Hepatocyte (in vitro differentiated cells): ENCODE results near the gene TBX21. TPM values are rescaled to one million over a fixed set of nuclear protein-coding genes. Genes with fewer than 3 reads are reported as not detected.

Source experiments
- DNase-seq: peaks from one replicate; pipeline ENCODE4 v3.0.0-alpha.2; 2016; ENCODE audit warnings: low spot score
- H2AFZ ChIP-seq: fragments of 200-600 bp; sonication (generic); 2 replicates; pipeline ENCODE4 v1.6.0; 2016; ENCODE audit warnings: antibody characterized with exemption, mild to moderate bottlenecking
- H3K27ac ChIP-seq: fragments of 200-600 bp; sonication (generic); 2 replicates; pipeline ENCODE4 v1.5.1; 2016; ENCODE audit warnings: mild to moderate bottlenecking
- H3K27me3 ChIP-seq: fragments of 200-600 bp; sonication (generic); 2 replicates; pipeline ENCODE4 v1.6.1; 2016
- H3K36me3 ChIP-seq: fragments of 200-600 bp; sonication (generic); replicated peaks from 2 replicates; pipeline ENCODE4 v1.5.1; 2016; ENCODE audit warnings: low read depth; ENCODE audit not compliant: insufficient read depth
- H3K4me1 ChIP-seq: fragments of 200-600 bp; sonication (generic); 2 replicates; pipeline ENCODE4 v1.5.1; 2016; ENCODE audit warnings: mild to moderate bottlenecking, moderate library complexity; ENCODE audit not compliant: insufficient read depth
- H3K4me2 ChIP-seq: fragments of 200-600 bp; sonication (generic); 2 replicates; pipeline ENCODE4 v1.6.0; 2016
- H3K4me3 ChIP-seq: fragments of 200-600 bp; sonication (generic); 2 replicates; pipeline ENCODE4 v1.5.1; 2016; ENCODE audit warnings: mild to moderate bottlenecking
- H3K79me2 ChIP-seq: fragments of 200-600 bp; sonication (generic); 2 replicates; pipeline ENCODE4 v1.6.0; 2017; ENCODE audit warnings: mild to moderate bottlenecking
- H3K9me2 ChIP-seq: fragments of 200-600 bp; sonication (generic); replicated peaks from 2 replicates; pipeline ENCODE4 v1.6.0; 2017; ENCODE audit warnings: mild to moderate bottlenecking; ENCODE audit not compliant: insufficient read depth
- H3K9me3 ChIP-seq: fragments of 200-600 bp; sonication (generic); 2 replicates; pipeline ENCODE4 v1.5.1; 2016; ENCODE audit warnings: low read depth, mild to moderate bottlenecking
- H4K20me1 ChIP-seq: fragments of 200-600 bp; sonication (generic); 2 replicates; pipeline ENCODE4 v1.6.0; 2016; ENCODE audit warnings: mild to moderate bottlenecking; ENCODE audit not compliant: insufficient read depth, poor library complexity, severe bottlenecking
- CTCF ChIP-seq: fragments of 200-600 bp; sonication (generic); IDR thresholded peaks from 2 replicates; pipeline ENCODE4 v1.5.1; 2016; ENCODE audit warnings: antibody characterized with exemption, mild to moderate bottlenecking; ENCODE audit not compliant: poor library complexity
- EZH2 ChIP-seq: fragments of 200-600 bp; sonication (generic); IDR thresholded peaks from 2 replicates; pipeline ENCODE4 v1.6.1; 2016; ENCODE audit warnings: antibody characterized with exemption, mild to moderate bottlenecking, borderline replicate concordance
- EZH2phosphoT487 ChIP-seq: fragments of 200-600 bp; sonication (generic); IDR thresholded peaks from one replicate; pipeline ENCODE4 v1.6.1; 2018; ENCODE audit warnings: antibody characterized with exemption, mild to moderate bottlenecking, low read depth, moderate library complexity; ENCODE audit not compliant: unreplicated experiment, severe bottlenecking
- WGBS: methylation state at CpG from one replicate; pipeline ENCODE4 v1.1.6; 2016; ENCODE audit warnings: low lambda C conversion rate; ENCODE audit errors: missing lambda C conversion rate; 5-methylcytosine and 5-hydroxymethylcytosine counted together
- polyA plus RNA-seq: library from polyadenylated mRNA; unstranded; fragments of >200 nt; fragmentation: Nextera tagmentation; extraction: Ambion mirVana; gene quantifications from 2 replicates; pipeline ENCODE4 v1.2.1, GENCODE V29; 2016
- total RNA-seq: library from RNA; depleted of rRNA; stranded (reverse); fragments of >200 nt; gene quantifications from 2 replicates; pipeline ENCODE4 v1.2.3, GENCODE V29; 2014

TBX21 gene
- total RNA-seq (not detected in 2 replicates), polyA plus RNA-seq (not detected in 2 replicates)

DNA sequence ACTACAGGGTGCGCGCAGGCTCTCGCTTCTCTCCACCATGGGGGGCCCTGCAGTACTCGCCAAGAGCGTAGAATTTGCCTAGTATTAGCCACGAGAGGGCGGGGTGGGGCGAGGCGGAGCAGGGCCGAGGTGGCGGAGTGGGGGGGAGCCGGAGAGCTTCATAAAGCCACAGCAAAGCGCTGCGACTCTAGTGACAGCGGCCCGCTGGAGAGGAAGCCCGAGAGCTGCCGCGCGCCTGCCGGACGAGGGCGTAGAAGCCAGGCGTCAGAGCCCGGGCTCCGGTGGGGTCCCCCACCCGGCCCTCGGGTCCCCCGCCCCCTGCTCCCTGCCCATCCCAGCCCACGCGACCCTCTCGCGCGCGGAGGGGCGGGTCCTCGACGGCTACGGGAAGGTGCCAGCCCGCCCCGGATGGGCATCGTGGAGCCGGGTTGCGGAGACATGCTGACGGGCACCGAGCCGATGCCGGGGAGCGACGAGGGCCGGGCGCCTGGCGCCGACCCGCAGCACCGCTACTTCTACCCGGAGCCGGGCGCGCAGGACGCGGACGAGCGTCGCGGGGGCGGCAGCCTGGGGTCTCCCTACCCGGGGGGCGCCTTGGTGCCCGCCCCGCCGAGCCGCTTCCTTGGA, at the start of gene TBX21:
TSS of gene TBX21 (plus strand) at position 190 of the 627 bp plus-strand sequence. CDS start at position 409, 219 bp downstream.
- no peaks in the 10 kb centered on the region for H3K9me2 ChIP-seq
- TF ChIP-seq EZH2phosphoT487 = peak; percentile 39
- TF ChIP-seq CTCF = no peak
- H4K20me1 ChIP-seq = no peaks in the 10 kb centered on the region
- no peaks in the 10 kb centered on the region for H3K36me3 ChIP-seq
- peak within 1 kb of the TSS; percentile 56 for H2AFZ ChIP-seq
- H3K4me3 ChIP-seq = no peak within 1 kb of the TSS
- H3K4me1 ChIP-seq = no peaks in the 10 kb centered on the region
- no peaks in the 10 kb centered on the region for H3K9me3 ChIP-seq
- H3K79me2 ChIP-seq = no peaks in the 10 kb centered on the region
- peaks cover 82% of the 10 kb centered on the region for H3K27me3 ChIP-seq
- WGBS = 1% methylated on average over 26 of the region's 73 CpGs
- DNase-seq = peak; percentile 70
- H3K4me2 ChIP-seq = peak within 1 kb of the TSS; percentile 96
- no peak within 1 kb of the TSS for H3K27ac ChIP-seq

DNA sequence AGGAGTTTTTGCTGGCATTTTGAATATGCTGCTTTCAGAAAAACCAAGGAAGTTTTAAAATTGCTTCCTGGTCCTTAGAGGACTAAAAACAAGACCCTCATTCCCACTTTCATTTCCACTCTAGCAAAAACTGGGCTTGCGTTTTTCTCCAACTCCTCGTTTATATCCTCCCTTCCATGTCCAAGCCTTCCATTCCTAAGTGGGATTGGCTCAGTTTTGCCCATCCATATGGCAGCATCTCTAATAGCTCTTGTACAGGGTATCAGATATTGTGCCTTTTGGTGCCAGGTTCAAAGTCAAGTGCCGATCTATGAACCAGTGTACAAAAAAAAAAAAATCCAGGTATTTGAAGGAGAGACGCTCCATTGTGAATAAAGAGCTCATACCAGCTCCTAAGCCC, 49.0 kb upstream of the TBX21 start:
- Histone ChIP-seq H3K9me2 (no peaks in the 10 kb centered on the region), H3K4me3 (no peak overlapping the region), H3K4me2 (no peak overlapping the region), H2AFZ (no peak overlapping the region), H3K27ac (no peak overlapping the region), H3K36me3 (no peaks in the 10 kb centered on the region), H4K20me1 (no peaks in the 10 kb centered on the region), H3K4me1 (no peaks in the 10 kb centered on the region), H3K9me3 (no peaks in the 10 kb centered on the region), H3K79me2 (no peaks in the 10 kb centered on the region), H3K27me3 (no peaks in the 10 kb centered on the region)
- DNase-seq = no peak
- WGBS = 95% methylated on average over 4 of the region's 4 CpGs
- TF ChIP-seq EZH2phosphoT487 = no peak
- TF ChIP-seq CTCF = no peak
- TF ChIP-seq EZH2 = no peak

GRCh38 chr17:47684535-47685193, 48.4 kb upstream of the TBX21 start:
- H3K27me3 ChIP-seq = no peaks in the 10 kb centered on the region
- H4K20me1 ChIP-seq = no peaks in the 10 kb centered on the region
- no peaks in the 10 kb centered on the region for H3K9me2 ChIP-seq
- no peak overlapping the region for H3K4me3 ChIP-seq
- no peaks in the 10 kb centered on the region for H3K36me3 ChIP-seq
- no peak overlapping the region for H3K27ac ChIP-seq
- H2AFZ ChIP-seq = no peak overlapping the region
- H3K4me1 ChIP-seq = no peaks in the 10 kb centered on the region
- no peak for DNase-seq
- 87% methylated on average over 4 of the region's 4 CpGs for WGBS
- no peak for TF ChIP-seq EZH2phosphoT487
- TF ChIP-seq EZH2 = no peak
- TF ChIP-seq CTCF = no peak
- no peaks in the 10 kb centered on the region for H3K79me2 ChIP-seq
- no peaks in the 10 kb centered on the region for H3K9me3 ChIP-seq
- no peak overlapping the region for H3K4me2 ChIP-seq
